A549 (cell line): ENCODE data around the gene OAS3.

Experiments
- CEBPB ChIP-seq, 2 experiments: fragments of >200 bp in 1 of 2; sonication (Bioruptor Twin) in 1 of 2; formaldehyde crosslinking in 1 of 2; IDR thresholded peaks; 2 replicates each; pipeline ENCODE4 v1.6.1; 2012 to 2016
- CTCF ChIP-seq: fragments of >200 bp; sonication (Bioruptor Twin); formaldehyde crosslinking; IDR thresholded peaks from 3 replicates; pipeline ENCODE4 v1.5.1; 2016
- JUN ChIP-seq, 2 experiments: fragments of >200 bp; sonication (Bioruptor Twin); formaldehyde crosslinking; IDR thresholded peaks; 2 replicates in 1 of 2; 3 replicates in 1 of 2; pipeline ENCODE4 v1.6.1; 2016 to 2017
- MAX ChIP-seq: IDR thresholded peaks from 2 replicates; pipeline ENCODE4 v1.6.1; 2012
- RCOR1 ChIP-seq: fragments of 150-350 bp; IDR thresholded peaks from 2 replicates; pipeline ENCODE4 v1.6.1; 2014; ENCODE audit warnings: antibody characterized with exemption, low read length, low read depth
- REST ChIP-seq: fragments of 200-600 bp; sonication (generic); IDR thresholded peaks from 2 replicates; pipeline ENCODE4 v1.6.1; 2016; ENCODE audit warnings: antibody characterized with exemption, mild to moderate bottlenecking, moderate library complexity
- RNF2 ChIP-seq: fragments of 200-600 bp; sonication (generic); IDR thresholded peaks from 2 replicates; pipeline ENCODE4 v1.6.1; 2016; ENCODE audit warnings: low read depth, mild to moderate bottlenecking, antibody characterized with exemption, moderate library complexity, borderline replicate concordance
- TF ChIP-seq, protein P1 (sequence below): IDR thresholded peaks from 2 replicates; pipeline ENCODE4 v1.6.1; 2012

- no peak for TF ChIP-seq CTCF
- TF ChIP-seq RCOR1, result no peak
- no peak for TF ChIP-seq MAX
- no peak for TF ChIP-seq CEBPB (IDR thresholded peaks at IDR 0.05)
- TF ChIP-seq JUN (IDR thresholded peaks at IDR 0.05), result no peak
- no peak for TF ChIP-seq REST
- no peak for TF ChIP-seq RNF2
- TF ChIP-seq, protein P1, sequence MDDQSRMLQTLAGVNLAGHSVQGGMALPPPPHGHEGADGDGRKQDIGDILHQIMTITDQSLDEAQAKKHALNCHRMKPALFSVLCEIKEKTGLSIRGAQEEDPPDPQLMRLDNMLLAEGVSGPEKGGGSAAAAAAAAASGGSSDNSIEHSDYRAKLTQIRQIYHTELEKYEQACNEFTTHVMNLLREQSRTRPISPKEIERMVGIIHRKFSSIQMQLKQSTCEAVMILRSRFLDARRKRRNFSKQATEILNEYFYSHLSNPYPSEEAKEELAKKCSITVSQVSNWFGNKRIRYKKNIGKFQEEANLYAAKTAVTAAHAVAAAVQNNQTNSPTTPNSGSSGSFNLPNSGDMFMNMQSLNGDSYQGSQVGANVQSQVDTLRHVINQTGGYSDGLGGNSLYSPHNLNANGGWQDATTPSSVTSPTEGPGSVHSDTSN, result no peak
Measured at GRCh38 chr12:112969547-112970306, 31.5 kb downstream of the OAS3 start.
